Fibroblast of lung (primary cell): Measurements from ENCODE around the gene TMEM38B. TPM values are rescaled to one million over a fixed set of nuclear protein-coding genes. Genes with fewer than 3 reads are reported as not detected.

Experiments used
- DNase-seq, 2 donors: peaks; one replicate each; pipeline versions ENCODE4 v3.0.0 to v3.0.0-alpha.2; 2010; ENCODE audit warnings: low read depth in 2 of 2
- H2AFZ ChIP-seq: 2 replicates; pipeline ENCODE4 v1.5.1; 2012; ENCODE audit warnings: low read length, control low read depth, inconsistent platforms
- H3K27ac ChIP-seq: 2 replicates; pipeline ENCODE4 v1.5.1; 2011; ENCODE audit warnings: low read length, control low read depth; ENCODE audit not compliant: insufficient read depth
- H3K27me3 ChIP-seq: 2 replicates; pipeline ENCODE4 v1.5.1; 2011; ENCODE audit warnings: mild to moderate bottlenecking, low read length; ENCODE audit not compliant: control insufficient read depth, insufficient read depth
- H3K36me3 ChIP-seq: 2 replicates; pipeline ENCODE4 v1.5.1; 2011; ENCODE audit warnings: low read length; ENCODE audit not compliant: control insufficient read depth, insufficient read depth
- H3K4me1 ChIP-seq: 2 replicates; pipeline ENCODE4 v1.5.1; 2011; ENCODE audit warnings: low read length; ENCODE audit not compliant: control insufficient read depth, insufficient read depth; ENCODE audit errors: extremely low read depth
- H3K4me2 ChIP-seq: 2 replicates; pipeline ENCODE4 v1.5.1; 2011; ENCODE audit warnings: low read length, control low read depth; ENCODE audit not compliant: insufficient read depth; ENCODE audit errors: extremely low read depth
- H3K4me3 ChIP-seq, 4 experiments: fragments of 200-600 bp in 1 of 4; sonication (generic) in 1 of 4; replicated peaks in 1 of 4; 2 replicates each; pipeline ENCODE4 v1.5.1; 2011 to 2016; ENCODE audit warnings: low read length in 4 of 4, low read depth in 3 of 4, mild to moderate bottlenecking in 3 of 4, control low read depth in 2 of 4, inconsistent platforms in 1 of 4, mixed read lengths in 1 of 4; ENCODE audit not compliant: insufficient read depth in 1 of 4; ENCODE audit errors: control extremely low read depth in 1 of 4
- H3K79me2 ChIP-seq: 2 replicates; pipeline ENCODE4 v1.5.1; 2012; ENCODE audit warnings: mild to moderate bottlenecking, low read length, inconsistent platforms; ENCODE audit not compliant: control insufficient read depth, insufficient read depth
- H3K9ac ChIP-seq: 2 replicates; pipeline ENCODE4 v1.5.1; 2011; ENCODE audit warnings: mild to moderate bottlenecking, low read length, control low read depth; ENCODE audit not compliant: insufficient read depth
- H3K9me3 ChIP-seq: 2 replicates; pipeline ENCODE4 v1.5.1; 2012; ENCODE audit warnings: low read depth, low read length; ENCODE audit not compliant: control insufficient read depth, insufficient read depth
- H4K20me1 ChIP-seq: 2 replicates; pipeline ENCODE4 v1.5.1; 2011; ENCODE audit warnings: low read length; ENCODE audit not compliant: control insufficient read depth, insufficient read depth; ENCODE audit errors: extremely low read depth
- CTCF ChIP-seq, 2 donors: IDR thresholded peaks in 1 of 2; conservative IDR thresholded peaks in 1 of 2; 1 replicate in 1 of 2; 2 replicates in 1 of 2; pipeline ENCODE4 v1.5.1; 2011 to 2012; ENCODE audit warnings: low read length in 2 of 2, control low read depth in 1 of 2, inconsistent platforms in 1 of 2, low read depth in 1 of 2, mild to moderate bottlenecking in 1 of 2
- EZH2 ChIP-seq: IDR thresholded peaks from 2 replicates; pipeline ENCODE4 v1.5.1; 2012; ENCODE audit warnings: low read length, control low read depth, mild to moderate bottlenecking; ENCODE audit errors: missing control alignments
- polyA plus RNA-seq, 2 donors: library from polyadenylated mRNA; depleted of rRNA in 1 of 2; stranded (reverse) in 1 of 2; unstranded in 1 of 2; fragments of >200 nt; gene quantifications; 2 replicates each; pipeline ENCODE4 v1.2.1, GENCODE V29; 2011 to 2012; ENCODE audit warnings: missing spikeins in 1 of 2
- total RNA-seq: library from RNA; depleted of rRNA; stranded (reverse); fragments of >200 nt; gene quantifications from 2 replicates; pipeline ENCODE4 v1.2.1, GENCODE V29; 2014

The TMEM38B gene
- total and polyA plus RNA-seq, 2 donors (not counting 1 experiment from before 2014, with no cell fraction given), result 6.9 to 21.3 TPM

DNA sequence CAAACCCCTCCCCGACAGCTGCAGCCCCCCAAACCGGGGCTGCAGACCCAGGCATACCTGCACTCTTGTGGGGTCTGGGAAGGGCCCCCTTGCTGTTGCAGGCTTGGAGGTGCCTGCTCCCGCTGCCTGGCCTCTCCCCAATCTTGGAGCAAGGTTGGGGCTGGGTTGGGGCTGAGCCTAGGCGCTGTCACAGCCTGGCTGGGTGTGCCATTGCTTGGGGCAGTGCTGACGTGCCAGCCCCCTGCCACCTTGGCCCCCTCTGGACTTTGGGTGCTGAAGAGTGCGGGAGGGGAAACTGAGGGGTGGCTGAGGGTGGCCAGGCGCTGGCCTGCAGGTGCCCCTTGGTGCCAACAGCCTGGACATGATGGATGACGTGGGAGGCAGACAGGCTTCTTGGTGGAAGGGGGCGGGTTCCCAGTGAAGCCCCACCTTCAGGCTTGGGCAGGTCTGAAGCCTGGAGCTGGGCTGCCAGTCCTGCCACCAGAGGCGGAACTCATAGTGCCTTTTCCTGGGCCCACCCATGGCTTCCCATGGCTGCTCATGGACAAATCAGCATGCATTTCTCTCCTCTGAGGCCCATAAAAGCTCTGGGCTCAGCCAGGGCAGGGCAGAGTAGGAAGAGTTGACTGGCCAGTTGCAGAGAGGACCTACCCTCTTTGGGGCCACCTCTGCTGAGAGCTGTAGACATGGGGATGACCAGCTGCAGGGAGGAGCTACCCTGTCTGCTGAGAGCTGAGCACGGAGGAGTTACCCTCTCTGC, 19.1 kb downstream of the TMEM38B start:
- Histone ChIP-seq H3K4me3 (no peak overlapping the region), H3K79me2 (no peaks in the 10 kb centered on the region), H2AFZ (no peak overlapping the region), H3K4me2 (no peak overlapping the region), H3K36me3 (no peaks in the 10 kb centered on the region), H3K4me1 (no peaks in the 10 kb centered on the region), H3K27ac (no peak overlapping the region), H3K27me3 (no peaks in the 10 kb centered on the region), H3K9ac (no peak overlapping the region), H4K20me1 (no peaks in the 10 kb centered on the region), H3K9me3 (no peaks in the 10 kb centered on the region)
- no peak for DNase-seq
- TF ChIP-seq CTCF (conservative IDR thresholded peaks at IDR 0.05 in 1 of 2, IDR thresholded peaks at IDR 0.05 in 1 of 2; ENCODE audit: low read depth in 1 of 2, low read length in 2 of 2) (no peak), EZH2 (no peak)

DNA sequence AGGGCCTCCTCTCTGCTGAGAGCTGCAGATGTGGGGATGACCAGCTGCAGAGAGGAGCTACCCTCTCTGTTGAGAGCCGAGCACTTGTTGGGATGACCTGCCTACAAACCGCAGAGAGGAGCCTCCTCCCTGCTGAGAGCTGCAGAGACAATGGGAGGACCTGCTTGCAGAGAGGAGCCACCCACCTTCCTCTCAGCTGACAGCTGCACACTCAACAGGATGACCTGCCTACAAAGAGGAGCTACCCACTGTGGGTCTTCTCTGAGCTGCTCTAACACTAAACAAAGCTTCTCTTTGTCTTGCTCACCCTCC, 19.6 kb downstream of the TMEM38B start:
- no peak for TF ChIP-seq CTCF (conservative IDR thresholded peaks at IDR 0.05 in 1 of 2, IDR thresholded peaks at IDR 0.05 in 1 of 2; ENCODE audit: low read depth in 1 of 2, low read length in 2 of 2)
- no peak for TF ChIP-seq EZH2
- no peak overlapping the region for H2AFZ ChIP-seq
- H3K4me1 ChIP-seq, result no peaks in the 10 kb centered on the region
- no peaks in the 10 kb centered on the region for H3K27me3 ChIP-seq
- H3K79me2 ChIP-seq, result no peaks in the 10 kb centered on the region
- no peak overlapping the region for H3K4me2 ChIP-seq
- H4K20me1 ChIP-seq, result no peaks in the 10 kb centered on the region
- no peak overlapping the region for H3K9ac ChIP-seq
- no peaks in the 10 kb centered on the region for H3K36me3 ChIP-seq
- H3K4me3 ChIP-seq, result no peak overlapping the region
- H3K9me3 ChIP-seq, result no peaks in the 10 kb centered on the region
- DNase-seq, result no peak
- no peak overlapping the region for H3K27ac ChIP-seq

DNA sequence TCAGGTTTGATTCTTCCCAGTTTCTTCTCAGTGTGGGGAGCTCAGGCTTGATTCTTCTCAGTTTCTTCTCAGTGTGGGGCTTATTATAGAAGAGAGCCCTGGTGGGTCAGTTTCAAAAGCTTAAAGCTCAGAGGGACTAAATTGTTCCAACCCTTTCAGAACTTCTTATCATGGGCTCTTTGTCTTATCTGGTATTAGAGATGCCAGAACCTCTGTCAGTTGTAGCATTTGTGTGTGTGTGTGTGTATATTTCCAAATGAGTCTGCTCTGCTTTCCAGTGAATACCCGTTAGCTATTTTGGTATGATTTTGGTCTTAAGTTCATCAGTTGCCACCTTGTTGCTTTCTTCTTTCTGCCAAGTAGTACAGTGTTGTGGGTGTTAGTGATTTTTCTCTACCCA, 21.8 kb downstream of the TMEM38B start:
- Histone ChIP-seq H3K27ac (no peak overlapping the region), H3K79me2 (no peaks in the 10 kb centered on the region), H2AFZ (no peak overlapping the region), H3K9me3 (no peaks in the 10 kb centered on the region), H3K9ac (no peak overlapping the region), H3K4me3 (no peak overlapping the region), H3K4me1 (no peaks in the 10 kb centered on the region), H3K4me2 (no peak overlapping the region), H3K27me3 (no peaks in the 10 kb centered on the region), H4K20me1 (no peaks in the 10 kb centered on the region), H3K36me3 (no peaks in the 10 kb centered on the region)
- no peak for TF ChIP-seq EZH2
- no peak for TF ChIP-seq CTCF (conservative IDR thresholded peaks at IDR 0.05 in 1 of 2, IDR thresholded peaks at IDR 0.05 in 1 of 2; ENCODE audit: low read depth in 1 of 2, low read length in 2 of 2)
- DNase-seq, result no peak
